Esophagus (tissue), 2 donors: Measurements from ENCODE around the gene GDAP1L1. TPM values are rescaled to one million over a fixed set of nuclear protein-coding genes. Genes with fewer than 3 reads are reported as not detected.

Experiments
- H3K27ac ChIP-seq, 2 donors: one replicate each; pipeline ENCODE4 v1.5.1; 2013; ENCODE audit warnings: low read depth in 2 of 2, mild to moderate bottlenecking in 2 of 2, inconsistent platforms in 1 of 2, low read length in 1 of 2, moderate library complexity in 1 of 2
- H3K27me3 ChIP-seq, 2 donors: one replicate each; pipeline ENCODE4 v1.6.1; 2013; ENCODE audit warnings: low read length in 2 of 2, control low read depth in 1 of 2, mild to moderate bottlenecking in 1 of 2; ENCODE audit not compliant: insufficient read depth in 2 of 2, control insufficient read depth in 1 of 2
- H3K36me3 ChIP-seq, 2 donors: one replicate each; pipeline ENCODE4 v1.6.1; 2013; ENCODE audit warnings: low read length in 1 of 2; ENCODE audit not compliant: control insufficient read depth in 2 of 2, insufficient read depth in 2 of 2
- H3K4me1 ChIP-seq, 2 donors: one replicate each; pipeline ENCODE4 v1.6.1; 2013; ENCODE audit warnings: low read length in 1 of 2; ENCODE audit not compliant: control insufficient read depth in 2 of 2, insufficient read depth in 2 of 2
- H3K4me3 ChIP-seq, 2 donors: one replicate each; pipeline ENCODE4 v1.5.1; 2013; ENCODE audit warnings: low read length in 2 of 2, mild to moderate bottlenecking in 2 of 2, low read depth in 1 of 2, moderate library complexity in 1 of 2
- H3K9me3 ChIP-seq, 2 donors: one replicate each; pipeline ENCODE4 v1.6.1; 2013; ENCODE audit warnings: mild to moderate bottlenecking in 2 of 2, low read depth in 1 of 2, low read length in 1 of 2, moderate library complexity in 1 of 2; ENCODE audit not compliant: control insufficient read depth in 2 of 2, insufficient read depth in 1 of 2
- WGBS, 2 donors: extraction: QIAGEN DNeasy Blood & Tissue Kit; methylation state at CpG; one replicate each; pipeline ENCODE4 v1.1.7; 2013; 5-methylcytosine and 5-hydroxymethylcytosine counted together
- polyA plus RNA-seq, 2 donors: library from polyadenylated mRNA; stranded (reverse); fragments of 200-250 nt; gene quantifications; one replicate each; pipeline ENCODE4 v1.2.3, GENCODE V29; 2013
- donor health status: healthy with polysubstance abuse.
- donor health status: Bipolar disorder and iron deficiency.

GDAP1L1 gene
- polyA plus RNA-seq, 2 donors: not detected

- Histone ChIP-seq H3K27ac (no peak overlapping the region), H3K27me3 (no peaks in the 10 kb centered on the region), H3K36me3 (no peaks in the 10 kb centered on the region), H3K4me1 (no peaks in the 10 kb centered on the region), H3K9me3 (peaks cover 0 to 5% of the 10 kb centered on the region in 2 donors), H3K4me3 (no peak overlapping the region)
- 91 to 97% methylated on average over 5 of the region's 5 CpGs for WGBS, 2 donors
These were observed 21.7 kb downstream of the GDAP1L1 start for GRCh38 chr20:44268802-44269201.

GRCh38 chr20:44271915-44272663, 25.0 kb downstream of the GDAP1L1 start:
- no peaks in the 10 kb centered on the region for H3K27me3 ChIP-seq
- no peak overlapping the region for H3K4me3 ChIP-seq
- H3K9me3 ChIP-seq: peaks cover 0 to 5% of the 10 kb centered on the region in 2 donors
- H3K4me1 ChIP-seq: no peaks in the 10 kb centered on the region
- no peaks in the 10 kb centered on the region for H3K36me3 ChIP-seq
- H3K27ac ChIP-seq: no peak overlapping the region
- 68 to 70% methylated on average over 14 of the region's 14 CpGs for WGBS, 2 donors

GRCh38 chr20:44273231-44274215, 26.4 kb downstream of the GDAP1L1 start:
- Histone ChIP-seq H3K27ac (no peak overlapping the region), H3K4me3 (no peak overlapping the region), H3K36me3 (no peaks in the 10 kb centered on the region), H3K4me1 (no peaks in the 10 kb centered on the region), H3K9me3 (peaks cover 0 to 5% of the 10 kb centered on the region in 2 donors), H3K27me3 (no peaks in the 10 kb centered on the region)
- 85 to 90% methylated on average over 10 of the region's 10 CpGs for WGBS, 2 donors

GRCh38 chr20:44274303-44275017, 27.4 kb downstream of the GDAP1L1 start:
- Histone ChIP-seq H3K27ac (no peak overlapping the region), H3K9me3 (peaks cover 0 to 5% of the 10 kb centered on the region in 2 donors), H3K36me3 (no peaks in the 10 kb centered on the region), H3K4me3 (no peak overlapping the region), H3K27me3 (no peaks in the 10 kb centered on the region), H3K4me1 (no peaks in the 10 kb centered on the region)
- WGBS, 2 donors: 74 to 78% methylated on average over 11 of the region's 11 CpGs

GRCh38 chr20:44279228-44279627, 32.1 kb downstream of the GDAP1L1 start:
- H3K9me3 ChIP-seq: no peaks in the 10 kb centered on the region
- 84 to 88% methylated on average over 11 of the region's 11 CpGs for WGBS, 2 donors
- H3K4me1 ChIP-seq: peaks cover 0 to 2% of the 10 kb centered on the region in 2 donors
- H3K4me3 ChIP-seq: no peak overlapping the region
- H3K27ac ChIP-seq: no peak overlapping the region
- no peaks in the 10 kb centered on the region for H3K36me3 ChIP-seq
- H3K27me3 ChIP-seq: no peaks in the 10 kb centered on the region

- no peaks in the 10 kb centered on the region for H3K36me3 ChIP-seq
- peaks cover 0 to 2% of the 10 kb centered on the region in 2 donors for H3K4me1 ChIP-seq
- no peaks in the 10 kb centered on the region for H3K9me3 ChIP-seq
- no peak overlapping the region for H3K4me3 ChIP-seq
- WGBS, 2 donors: 72 to 75% methylated on average over 2 of the region's 2 CpGs
- H3K27ac ChIP-seq: no peak overlapping the region
- H3K27me3 ChIP-seq: no peaks in the 10 kb centered on the region
These were observed 33.3 kb downstream of the GDAP1L1 start for GRCh38 chr20:44280387-44280786.

GRCh38 chr20:44282192-44282591, 35.1 kb downstream of the GDAP1L1 start:
- Histone ChIP-seq H3K27ac (no peak overlapping the region), H3K9me3 (no peaks in the 10 kb centered on the region), H3K36me3 (no peaks in the 10 kb centered on the region), H3K4me3 (no peak overlapping the region), H3K27me3 (no peaks in the 10 kb centered on the region), H3K4me1 (peaks cover 0 to 2% of the 10 kb centered on the region in 2 donors)
- 74 to 87% methylated on average over 3 of the region's 3 CpGs for WGBS, 2 donors

- Histone ChIP-seq H3K4me3 (no peak overlapping the region), H3K4me1 (peaks cover 2 to 3% of the 10 kb centered on the region in 2 donors), H3K27me3 (no peaks in the 10 kb centered on the region), H3K36me3 (peaks cover 0 to 3% of the 10 kb centered on the region in 2 donors), H3K9me3 (no peaks in the 10 kb centered on the region), H3K27ac (no peak overlapping the region)
- 89 to 90% methylated on average over 1 of the region's 1 CpG for WGBS, 2 donors
These were observed 36.9 kb downstream of the GDAP1L1 start for GRCh38 chr20:44284032-44284431.
